ENCODE results near the gene EGFL8.
A peak's percentile ranks its signal among the peaks of the same experiment; 100 is the strongest.
"Not testable (repeated sequence)": the region's sequence is repeated elsewhere in the genome, so short reads cannot be mapped to it uniquely, and the experiment has no call there.

Gene EGFL8

DNA sequence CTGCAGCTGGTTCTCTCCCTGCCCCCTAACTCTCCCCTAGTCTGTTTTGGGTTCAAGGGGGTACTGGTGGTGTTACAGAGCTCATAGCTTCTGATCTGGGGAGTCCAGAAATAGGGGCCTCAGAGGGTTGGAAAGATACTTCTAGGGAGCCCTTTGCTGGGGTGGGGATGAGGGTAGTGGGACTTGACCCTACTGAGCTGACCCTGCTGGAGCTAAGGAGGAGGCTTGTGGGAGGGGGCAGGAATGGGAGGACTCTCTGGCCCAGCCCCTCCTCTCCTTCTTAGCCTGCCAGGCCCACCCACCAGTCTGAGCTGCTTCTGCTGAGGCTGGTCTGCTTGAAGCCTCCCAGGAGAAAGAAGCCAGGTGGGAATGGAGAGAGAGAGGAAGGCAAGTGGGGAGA, at the start of gene EGFL8:
EGFL8 (plus strand) TSS at position 301 of the 400 bp plus-strand sequence. CDS start 1,571 bp downstream, outside the sequence.
- DNase-seq = no peak

DNA sequence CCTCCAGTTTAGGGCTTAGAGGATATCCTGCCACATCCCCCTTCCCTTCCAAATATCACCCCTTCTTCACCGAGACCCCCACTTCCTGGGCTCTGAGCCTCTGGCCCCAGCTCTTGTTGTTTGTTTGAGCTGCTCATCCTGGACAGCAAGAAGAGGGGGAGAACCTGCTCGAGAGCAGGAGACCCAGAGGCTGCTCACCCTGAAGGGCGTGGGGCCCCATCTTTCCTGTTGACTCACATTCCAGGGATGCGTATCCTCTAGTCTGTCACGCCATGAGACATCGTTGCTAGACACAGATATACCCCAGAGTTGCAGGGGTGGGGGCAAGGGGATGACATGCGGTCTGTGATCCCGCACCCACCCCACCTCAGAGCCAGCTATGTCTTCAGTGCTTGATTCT, 49.6 kb upstream of the EGFL8 start:
- DNase-seq = no peak

DNA sequence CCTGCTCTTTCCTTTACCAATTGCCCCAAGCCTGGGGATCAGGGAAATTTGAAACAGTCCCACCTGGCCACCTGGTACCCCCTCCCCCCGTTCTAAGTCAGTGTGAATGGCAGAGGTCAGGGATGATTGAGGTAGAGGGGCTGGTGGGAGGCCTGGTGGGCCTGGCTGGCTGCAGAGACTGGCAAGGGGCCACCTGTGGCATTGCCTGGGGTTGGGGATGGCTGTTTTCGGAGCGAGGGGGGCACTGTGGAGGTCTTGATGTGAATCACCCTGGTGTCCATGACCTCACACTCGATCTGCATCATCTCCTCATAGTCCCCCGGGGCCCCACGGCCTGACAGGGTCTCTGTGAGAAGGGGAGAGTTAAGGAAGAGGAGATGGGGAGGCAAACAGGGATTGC, 48.8 kb upstream of the EGFL8 start:
- DNase-seq = no peak

DNA sequence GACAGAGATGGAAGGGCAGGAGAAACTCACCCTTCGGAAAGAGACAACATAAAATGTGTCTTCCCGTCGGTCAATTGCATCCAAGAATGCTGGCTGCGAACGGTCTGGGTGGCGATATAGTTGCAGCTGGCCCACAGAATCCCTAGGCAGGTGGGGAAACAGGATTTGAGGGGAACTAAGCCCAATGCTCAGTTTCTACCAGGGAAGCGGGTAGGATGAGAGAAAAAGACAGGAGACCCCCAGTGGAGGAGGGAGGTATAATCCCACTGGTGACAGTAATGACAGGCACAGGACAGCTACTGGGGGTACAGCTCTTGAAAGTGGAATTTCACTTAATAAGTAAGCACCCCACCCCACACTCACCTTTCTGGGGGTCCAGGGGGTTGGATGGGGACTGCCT, 47.7 kb upstream of the EGFL8 start:
- no peak for DNase-seq

DNA sequence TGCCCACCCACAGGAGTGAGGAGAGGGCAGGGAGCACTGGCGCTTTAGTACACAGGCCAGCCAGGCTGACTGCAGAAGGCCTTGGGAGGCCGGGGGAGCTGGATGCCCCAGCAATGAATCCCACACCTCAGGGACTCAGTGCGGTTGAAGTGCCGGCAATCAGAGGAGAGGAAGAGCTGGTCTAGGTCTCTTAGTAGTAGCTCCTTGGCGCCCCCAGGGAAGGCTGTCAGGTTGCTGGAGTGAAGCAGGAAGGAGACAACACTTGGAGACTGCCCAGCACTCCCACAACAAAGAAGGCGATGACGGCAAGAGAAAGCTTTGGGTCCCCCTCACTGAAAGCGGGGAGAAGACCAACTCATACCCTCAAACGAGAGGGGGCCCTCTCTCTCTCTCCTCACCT, 46.9 kb upstream of the EGFL8 start:
- DNase-seq = no peak

DNA sequence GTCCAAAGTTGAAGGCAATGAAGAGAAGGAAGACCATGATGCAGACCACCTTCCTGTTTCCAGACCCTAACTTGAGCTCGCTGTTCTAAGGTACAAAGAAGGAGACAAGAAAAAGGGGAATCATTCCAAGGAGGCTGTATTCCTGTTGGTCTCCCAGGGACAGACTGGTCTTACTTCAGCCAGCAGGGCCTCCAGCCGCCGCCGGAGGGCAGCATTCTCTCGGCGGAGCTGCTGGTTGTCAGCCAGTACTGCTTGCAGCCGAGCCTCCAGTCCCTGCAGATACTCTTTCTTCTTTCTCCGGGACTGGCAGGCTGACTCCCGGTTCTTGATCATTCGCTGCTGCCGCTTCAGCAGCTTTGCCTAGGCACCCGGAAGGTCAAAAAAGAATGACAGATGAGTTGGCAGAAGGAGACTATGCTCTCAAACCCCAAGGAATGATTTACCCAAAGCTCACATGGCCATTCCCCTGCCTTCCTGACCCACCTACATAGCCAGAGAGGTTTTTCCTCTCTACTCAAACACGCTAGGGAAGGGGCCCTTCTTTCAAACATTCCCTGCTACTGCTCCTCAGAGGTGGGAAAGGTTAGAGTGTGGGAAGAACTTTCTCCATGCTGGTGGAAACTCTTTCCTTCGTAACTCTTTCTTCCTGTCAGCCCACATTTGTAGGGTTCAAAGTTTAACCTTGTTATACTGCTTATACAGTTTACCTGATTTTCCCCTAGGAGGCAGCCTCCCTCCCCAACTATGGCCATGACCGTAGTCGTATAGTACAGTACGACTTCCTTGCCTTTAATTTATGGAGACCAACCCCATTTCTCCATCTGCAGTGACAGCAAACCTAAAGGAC, 45.4 kb upstream of the EGFL8 start:
- DNase-seq = peak; percentile 51

DNA sequence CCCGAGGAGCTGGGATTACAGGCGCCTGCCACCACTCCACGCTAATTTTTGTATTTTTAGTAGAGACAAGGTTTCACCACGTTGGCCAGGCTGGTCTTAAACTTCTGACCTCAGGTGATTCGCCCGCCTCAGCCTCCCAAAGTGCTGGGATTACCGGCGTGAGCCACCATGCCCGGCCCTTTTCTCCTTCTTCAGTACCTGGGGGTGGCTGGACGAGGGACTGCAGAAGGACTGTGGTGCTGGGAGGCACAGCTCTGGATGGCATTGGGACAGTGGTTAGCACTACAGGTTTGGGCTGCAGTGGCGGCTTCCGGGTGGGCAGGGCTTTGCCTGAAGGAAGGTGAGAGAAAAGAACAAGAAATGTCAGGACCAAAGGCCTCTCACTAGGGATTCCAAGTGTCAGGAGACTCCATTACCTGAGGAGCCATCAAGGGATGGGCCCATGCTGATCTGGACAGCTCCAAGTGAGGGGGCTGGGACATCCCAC, 43.8 kb upstream of the EGFL8 start:
- DNase-seq = no peak

DNA sequence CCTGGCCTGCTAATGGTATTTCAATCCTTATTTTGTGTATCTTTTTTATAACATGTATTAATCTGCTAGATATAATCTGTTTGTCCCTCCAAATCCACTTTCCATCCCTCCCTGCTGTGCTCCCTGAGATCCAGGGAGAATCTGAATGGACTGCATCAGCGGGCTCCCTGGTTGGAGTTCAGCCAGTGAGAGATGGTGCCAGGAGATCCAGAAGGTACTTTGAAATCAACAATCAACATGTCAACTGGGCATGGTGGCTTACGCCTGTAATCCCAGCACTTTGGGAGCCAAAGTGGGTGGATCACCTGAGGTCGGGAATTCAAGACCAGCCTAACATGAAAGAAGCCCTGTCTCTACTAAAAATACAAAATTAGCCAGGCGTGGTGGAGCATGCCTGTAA, 40.7 kb upstream of the EGFL8 start:
- DNase-seq = no peak

DNA sequence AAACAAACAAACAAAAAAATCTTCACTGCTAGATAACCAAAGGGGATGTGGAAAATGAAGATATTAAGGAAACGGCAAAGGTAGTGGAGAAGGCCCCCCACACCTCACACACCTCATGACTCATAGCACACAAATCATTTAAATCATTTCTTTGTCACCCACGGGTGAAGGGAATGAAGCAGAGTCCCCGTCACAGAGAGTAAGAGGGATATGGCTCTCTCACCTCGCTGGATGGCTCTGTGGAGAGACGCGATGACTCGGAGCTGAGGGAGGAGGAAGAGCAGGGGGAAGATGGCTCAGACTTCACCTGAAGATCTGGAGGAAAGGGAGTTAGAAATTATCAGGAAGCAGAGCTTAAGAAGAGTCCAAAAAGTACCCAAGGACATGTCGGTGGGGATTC, 37.5 kb upstream of the EGFL8 start:
- DNase-seq = no peak

DNA sequence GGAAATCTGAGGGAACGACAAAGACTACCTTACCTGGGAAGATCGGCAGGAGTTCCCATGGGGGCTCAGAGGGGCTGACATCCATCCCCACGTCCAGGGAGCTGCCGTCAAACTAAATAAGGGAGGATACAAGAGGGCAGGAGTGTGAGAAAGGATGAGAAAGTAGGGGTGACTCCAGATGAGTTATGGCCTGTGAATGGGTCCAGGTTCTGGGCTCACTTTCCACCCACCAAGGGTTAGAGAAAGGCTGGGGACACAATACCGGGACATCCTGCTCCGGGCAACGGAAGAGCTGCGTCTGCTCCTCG, 37.0 kb upstream of the EGFL8 start:
- DNase-seq = no peak

DNA sequence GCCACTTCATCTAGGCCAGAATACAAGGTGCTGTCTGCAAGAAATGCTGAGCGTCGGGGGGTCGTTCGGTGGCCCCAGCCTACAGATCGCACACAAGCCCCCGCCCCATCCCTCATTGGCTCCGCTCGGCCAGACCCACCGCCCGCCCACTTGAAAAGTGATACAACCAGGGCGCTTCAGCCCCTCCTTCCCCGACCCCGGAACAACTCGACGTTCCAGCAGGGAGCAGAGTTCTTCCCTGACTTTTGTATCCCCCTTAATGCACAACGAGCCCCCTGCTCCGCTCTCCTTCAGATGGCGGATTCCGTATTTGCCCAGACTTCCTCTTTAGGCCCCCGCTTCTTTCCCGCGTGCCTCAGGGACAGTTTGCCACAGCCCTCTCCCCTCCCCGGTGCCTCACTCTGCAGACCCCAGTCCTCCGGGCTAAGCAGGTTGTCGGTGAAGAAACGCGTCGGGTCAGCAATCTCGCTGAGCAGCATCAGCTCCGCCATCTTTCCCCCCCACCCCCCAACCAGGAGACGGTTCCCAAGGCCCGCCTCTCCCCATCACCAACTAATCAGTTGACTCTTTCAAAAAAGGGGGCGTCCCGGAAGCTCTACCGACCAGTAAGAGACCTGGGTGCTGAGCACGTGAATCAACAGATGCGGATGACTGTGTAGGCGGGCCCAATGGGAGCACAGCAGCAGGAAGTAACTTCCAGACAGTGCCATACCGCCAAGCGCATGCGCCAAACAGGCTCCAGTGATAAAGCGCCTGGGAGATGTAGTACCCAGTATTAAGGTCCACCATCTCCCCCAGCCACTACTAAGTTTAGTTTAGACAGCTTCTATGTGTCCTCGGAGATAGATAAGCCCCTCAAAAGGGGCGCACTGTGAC, 36.4 kb upstream of the EGFL8 start, which contains the start of gene ATF6B:
ATF6B (minus strand) TSS at position 530 of the 876 bp plus-strand sequence; CDS start at position 491, 39 bp downstream.
- peak; percentile 96 for DNase-seq

DNA sequence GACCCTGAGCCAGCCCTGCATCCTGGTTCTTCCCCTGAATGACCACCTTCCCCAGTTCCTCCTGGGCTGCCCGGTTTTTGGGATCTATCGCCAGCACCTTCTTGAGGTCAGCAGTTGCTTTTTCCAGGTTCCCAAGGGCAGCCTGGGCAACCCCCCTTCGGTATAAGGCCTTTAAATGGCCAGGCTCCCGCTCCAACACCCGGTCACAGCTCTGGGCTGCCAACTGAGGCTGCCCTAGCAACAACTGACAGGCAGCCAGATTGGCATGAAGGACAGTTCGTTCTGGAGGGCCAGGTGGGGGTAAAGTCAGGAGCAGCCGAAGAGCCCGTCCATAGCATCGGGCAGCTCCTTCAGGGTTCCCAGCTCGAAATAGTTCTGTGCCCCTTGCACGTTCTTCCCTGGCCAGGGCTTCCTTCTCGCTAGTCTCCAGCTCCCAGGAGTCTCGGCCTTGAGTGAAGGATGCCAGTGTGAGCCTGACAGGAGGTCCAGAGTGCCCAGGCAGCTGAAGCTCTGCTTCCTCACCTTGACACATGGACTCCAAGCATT, 35.6 kb upstream of the EGFL8 start:
- no peak for DNase-seq

DNA sequence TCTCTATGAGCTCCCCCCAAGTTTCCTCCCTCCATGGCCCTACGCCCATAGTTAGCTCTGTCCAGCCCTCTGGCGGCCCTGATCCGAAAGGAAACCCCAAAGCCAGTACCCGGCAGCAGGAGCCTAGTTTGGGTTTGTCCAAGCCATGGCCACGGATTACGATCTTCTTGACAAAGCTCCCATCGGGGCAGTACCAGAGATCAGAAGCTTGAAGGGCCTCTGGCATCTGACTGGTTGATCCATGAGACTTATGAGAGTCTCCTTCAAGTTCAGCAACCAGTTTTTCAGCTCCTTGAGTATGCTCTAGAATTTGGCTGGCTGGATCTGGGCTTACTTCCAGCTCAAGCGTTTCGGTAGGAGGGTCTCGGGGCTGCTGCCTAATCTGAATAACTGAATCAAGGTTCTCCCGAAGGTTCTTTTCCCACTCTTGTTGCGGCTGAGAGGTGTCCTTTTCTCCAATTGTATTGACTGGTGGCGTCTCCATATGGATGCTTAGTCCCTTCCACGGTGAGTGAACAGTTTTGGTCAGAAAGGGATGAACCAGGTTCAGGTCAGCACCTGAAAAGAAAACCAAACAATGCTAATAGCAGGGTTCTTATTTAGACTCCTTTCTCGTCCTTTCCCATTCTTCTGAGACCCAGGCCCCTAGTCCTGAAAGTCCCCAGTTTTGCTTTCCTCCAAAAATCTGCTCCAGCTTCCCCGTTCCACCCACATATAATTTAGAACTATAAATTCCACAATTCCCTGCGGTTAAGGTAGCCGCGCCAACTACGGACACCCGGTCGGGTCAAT, 34.9 kb upstream of the EGFL8 start:
- DNase-seq = no peak

DNA sequence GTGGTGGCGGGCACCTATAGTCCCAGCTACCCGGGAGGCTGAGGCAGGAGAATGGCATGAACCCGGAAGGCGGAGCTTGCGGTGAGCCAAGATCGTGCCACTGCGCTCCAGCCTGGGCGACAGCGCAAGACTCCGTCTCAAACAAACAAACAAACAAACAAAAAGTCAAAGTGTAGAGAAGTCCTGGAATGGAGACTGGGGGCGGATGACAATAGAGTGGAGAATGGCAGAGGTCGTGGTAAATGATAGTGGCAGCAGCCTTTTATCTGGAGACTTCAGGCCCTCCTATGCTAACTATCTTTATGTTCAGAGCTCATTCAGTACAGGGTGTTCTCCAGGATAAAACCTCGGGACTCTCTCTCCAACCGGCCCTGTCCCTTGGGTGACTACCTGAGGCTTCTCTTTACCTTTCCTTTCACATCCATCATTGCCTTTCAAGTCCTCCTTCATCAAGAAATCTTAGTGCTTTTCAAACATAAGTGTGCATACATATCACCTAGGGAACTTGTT, 32.9 kb upstream of the EGFL8 start:
- no peak for DNase-seq

DNA sequence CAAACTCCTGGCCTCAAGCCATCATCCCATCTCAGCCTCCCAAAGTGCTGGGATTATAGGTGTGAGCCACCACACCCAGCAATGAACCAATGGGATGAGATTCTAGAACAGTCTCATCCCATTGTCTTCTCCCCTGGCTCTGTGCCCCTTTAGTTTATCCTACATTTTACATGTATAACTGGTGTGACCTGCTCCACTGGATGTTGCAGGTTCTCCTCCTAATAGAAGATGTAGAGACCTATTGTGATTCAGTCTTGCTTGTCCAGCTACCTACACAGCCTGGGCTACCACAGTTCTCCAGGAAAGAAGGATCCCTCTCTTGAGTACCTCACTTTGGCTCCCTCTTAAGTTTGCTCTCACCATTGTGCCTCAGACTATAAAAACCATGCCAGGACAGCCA, 32.3 kb upstream of the EGFL8 start:
- no peak for DNase-seq

DNA sequence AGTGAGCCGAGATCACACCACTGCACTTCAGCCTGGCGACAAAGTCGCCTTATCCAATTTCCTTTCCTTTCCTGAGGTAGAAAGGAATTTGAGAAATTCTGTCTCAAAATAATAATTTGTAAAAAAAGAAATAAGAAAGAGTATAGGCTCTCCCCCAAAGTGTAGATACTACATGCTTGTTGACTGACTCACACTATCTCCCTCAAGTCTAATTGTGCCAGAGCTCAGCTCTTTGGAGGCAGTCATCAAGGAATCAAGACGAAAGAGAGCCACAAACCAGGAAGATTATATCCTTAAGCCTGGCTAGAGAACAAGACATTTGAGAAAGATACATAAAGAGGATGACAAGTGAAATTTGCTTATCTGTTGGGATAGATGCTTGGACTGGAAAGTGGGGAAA, 30.6 kb upstream of the EGFL8 start:
- no peak for DNase-seq

DNA sequence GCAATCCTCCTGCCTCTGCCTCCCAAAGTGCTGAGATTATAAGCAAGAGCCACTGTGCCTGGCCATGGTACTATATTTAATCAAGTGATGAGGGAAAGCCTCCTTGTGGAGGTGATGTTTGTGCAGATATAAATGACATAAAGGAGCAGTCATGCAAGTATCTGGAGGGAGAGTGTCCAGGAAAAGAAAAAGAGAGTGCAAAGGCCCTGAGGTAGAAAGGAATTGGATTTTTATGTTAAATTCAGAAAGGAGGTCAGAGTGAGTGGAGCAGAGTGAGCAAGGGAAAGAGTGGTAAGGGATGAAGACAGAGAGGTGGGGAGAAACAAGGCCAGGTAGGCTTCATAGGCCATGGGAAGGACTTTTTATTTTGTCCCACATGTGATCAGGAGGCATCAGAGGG, 26.9 kb upstream of the EGFL8 start:
- no peak for DNase-seq

DNA sequence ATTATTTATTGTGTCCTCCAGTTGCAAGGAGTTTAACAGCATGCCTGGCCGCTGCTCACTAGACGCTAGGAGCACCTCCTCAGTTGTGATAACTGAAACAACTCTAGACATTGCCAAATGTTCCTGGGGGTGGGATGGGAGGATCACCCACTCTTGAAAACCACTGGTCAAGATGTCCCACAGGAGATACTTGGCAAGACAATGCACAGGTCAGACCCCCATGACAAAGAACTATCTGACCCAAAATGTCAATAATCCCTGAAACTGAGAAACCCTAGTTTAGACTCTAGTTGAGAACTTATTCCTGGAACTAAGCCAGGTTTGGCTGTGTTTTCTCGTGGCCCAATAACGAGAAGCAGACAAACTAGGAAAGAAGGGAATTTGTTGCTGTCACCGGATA, 24.8 kb upstream of the EGFL8 start:
- DNase-seq = no peak

DNA sequence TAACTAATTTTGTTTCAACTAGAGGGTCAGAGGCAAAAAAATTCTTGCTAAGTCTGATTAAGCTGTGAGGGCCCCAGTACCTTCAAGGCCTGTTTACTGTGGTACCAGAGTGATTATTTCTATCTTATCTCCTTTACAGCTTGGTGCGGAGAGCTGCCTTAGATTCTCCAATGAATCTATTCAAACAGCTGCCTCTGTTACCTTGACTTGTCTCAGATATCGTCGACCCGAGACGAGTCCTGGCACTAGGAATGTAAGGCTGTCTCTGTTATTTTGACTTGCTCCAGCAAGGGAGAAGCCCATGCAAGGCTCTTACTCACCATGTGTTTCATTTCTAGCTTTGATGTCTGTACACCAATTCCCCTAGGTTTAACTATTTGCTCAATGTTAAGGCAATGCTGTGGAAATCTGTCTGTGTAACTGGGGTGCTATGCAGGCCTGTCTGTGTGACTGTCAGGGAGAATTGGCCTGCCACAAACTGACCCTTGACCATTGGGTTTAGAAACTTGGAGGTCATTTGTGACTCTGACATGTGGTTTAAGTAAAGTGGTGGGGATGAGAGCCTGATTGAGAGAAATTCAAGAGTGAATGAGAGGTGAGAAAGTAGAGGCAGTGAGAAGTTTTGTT, 23.9 kb upstream of the EGFL8 start:
- no peak for DNase-seq

DNA sequence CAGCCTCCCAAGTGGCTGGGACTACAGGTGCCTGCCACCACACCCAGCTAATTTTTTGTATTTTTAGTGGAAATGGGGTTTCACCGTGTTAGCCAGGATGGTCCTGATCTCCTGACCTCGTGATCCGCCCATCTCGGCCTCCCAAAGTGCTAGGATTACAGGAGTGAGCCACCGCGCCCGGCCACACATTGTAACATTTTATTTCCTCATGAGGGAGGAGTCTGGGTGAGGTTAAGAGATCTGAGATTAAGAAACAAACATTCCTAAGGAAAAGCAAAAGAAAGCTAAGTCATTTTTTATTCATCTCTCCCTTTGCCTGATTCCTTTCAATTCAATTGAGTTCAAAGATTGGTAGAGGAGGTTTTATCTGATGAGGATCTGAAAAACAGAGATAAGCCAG, 20.2 kb upstream of the EGFL8 start:
- DNase-seq = not testable (repeated sequence)

DNA sequence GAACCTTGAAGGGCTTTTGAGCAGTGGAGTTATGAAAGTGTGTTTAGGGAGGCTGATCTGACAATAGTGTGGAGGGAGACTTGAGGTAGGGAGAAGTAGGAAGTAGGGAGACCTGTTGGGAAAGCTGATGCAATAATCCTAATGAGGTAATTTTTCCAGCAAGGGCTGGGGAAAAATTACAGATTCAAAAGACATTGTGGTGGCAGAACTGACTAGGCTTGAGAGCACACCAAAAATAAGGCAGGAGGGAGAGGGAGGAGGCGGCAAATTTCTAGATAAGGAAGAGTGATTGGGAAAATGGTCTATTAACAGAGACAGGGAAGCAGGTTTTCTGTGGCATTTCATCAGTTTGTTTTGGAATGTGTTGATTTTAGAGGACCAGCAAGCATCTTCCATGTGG, 18.1 kb upstream of the EGFL8 start:
- DNase-seq = no peak

DNA sequence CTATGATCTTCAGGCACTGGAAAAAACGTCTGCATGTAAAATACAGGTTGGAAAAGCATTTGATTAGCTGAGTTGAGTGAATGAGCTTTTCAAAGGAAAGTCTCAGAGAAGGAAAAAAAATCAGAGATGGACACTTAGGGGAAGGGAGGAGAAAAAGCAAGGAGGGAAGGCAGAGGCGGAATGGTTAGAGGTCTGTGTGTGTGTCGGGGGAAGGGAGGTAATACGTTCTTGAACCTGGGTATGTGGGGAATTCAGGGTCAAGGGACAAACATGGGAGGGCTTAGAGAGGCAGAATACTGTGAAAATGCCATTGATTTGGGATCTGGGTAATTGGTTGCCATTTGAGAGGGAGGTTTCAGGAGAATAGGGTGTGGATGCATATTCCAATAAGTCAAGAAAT, 17.7 kb upstream of the EGFL8 start:
- DNase-seq = no peak

Measured in NCI-H1092 treated with DMSO at 0.1 percent for 48 hours (cell line).